NB4 (cell line): Measurements from ENCODE around the gene VENTX.
"Not testable (repeated sequence)": the region's sequence is repeated elsewhere in the genome, so short reads cannot be mapped to it uniquely, and the experiment has no call there.

Experiments used
- CTCF ChIP-seq: IDR thresholded peaks from one replicate; pipeline ENCODE4 v1.5.1; 2012; ENCODE audit warnings: low read depth, low read length
- POLR2A ChIP-seq: IDR thresholded peaks from 2 replicates; pipeline ENCODE4 v1.6.1; 2011; ENCODE audit warnings: mild to moderate bottlenecking; ENCODE audit not compliant: insufficient read length; ENCODE audit errors: extremely low read depth

GRCh38 chr10:133265052-133265451 lies 27.4 kb downstream of the VENTX start:
- not testable (repeated sequence) for TF ChIP-seq CTCF, POLR2A
